ENCODE measurements around the gene ZNF345. TPM values are rescaled to one million over a fixed set of nuclear protein-coding genes. Genes with fewer than 3 reads are reported as not detected.

The ZNF345 gene
- total RNA-seq, 1 donor = 8.3 TPM

- DNase-seq (ENCODE audit: low read depth in 2 of 3, low spot score in 2 of 3) = peak; percentile 77 to 98 (median 98)
Measured at GRCh38 chr19:36915992-36916830, 65.5 kb downstream of the ZNF345 start, which contains the start of the genes ZNF568 and ZNF829. Gene ZNF568 (plus strand): TSS chr19:36916332. CDS start chr19:36922771, 6,439 bp downstream. Gene ZNF829 (minus strand): TSS chr19:36916291. CDS start chr19:36915167, 1,124 bp downstream.

DNA sequence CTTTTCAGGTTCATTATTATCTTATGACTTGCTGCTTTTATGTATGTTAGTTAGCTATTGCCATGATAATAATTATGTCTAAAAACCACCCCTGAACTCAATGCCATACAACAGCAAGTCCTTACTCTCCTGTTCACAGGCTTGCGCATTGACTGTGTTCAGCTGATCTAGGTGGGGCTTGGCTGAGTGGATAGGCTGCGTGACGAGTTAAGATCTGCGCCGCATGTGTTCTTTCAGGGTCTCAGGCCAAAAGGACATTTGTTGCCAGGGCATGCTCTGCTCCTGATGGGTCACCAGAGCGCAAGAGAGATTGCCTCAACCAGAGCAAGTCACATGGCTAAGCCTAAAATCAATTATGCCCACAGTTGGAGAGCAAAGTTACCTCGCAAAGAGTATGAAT is 66.3 kb downstream of the ZNF345 start:
- no peak for DNase-seq (ENCODE audit: low read depth in 2 of 3, low spot score in 2 of 3)

DNA sequence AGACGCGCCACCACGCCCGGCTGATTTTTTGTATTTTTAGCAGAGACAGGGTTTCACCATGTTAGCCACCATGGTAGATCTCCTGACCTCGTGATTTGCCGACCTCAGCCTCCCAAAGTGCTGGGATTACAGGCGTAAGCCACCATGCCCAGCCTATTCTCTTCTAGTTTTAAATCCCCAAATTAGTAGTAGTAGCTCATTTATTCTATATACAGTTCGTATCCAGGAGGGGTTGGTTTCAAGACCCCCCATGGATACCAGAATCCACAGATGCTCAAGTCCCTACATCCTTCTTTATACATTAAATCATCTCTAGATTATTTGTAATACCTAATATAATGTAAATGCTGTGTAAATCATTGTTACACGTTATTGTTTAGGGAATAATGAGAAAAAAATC is 67.4 kb downstream of the ZNF345 start:
- no peak for DNase-seq (ENCODE audit: low read depth in 2 of 3, low spot score in 2 of 3)

Small RNAs within 50 kb of the gene (small RNA-seq; reads per million reads assigned to genes)
- not detected for gene RF00019

Other genes starting within 250 kb of the ZNF345 start
- gene ZNF382, start 245.6 kb upstream of the ZNF345 start, total RNA-seq = 10.5 TPM
- gene ZNF461, start 184.0 kb upstream of the ZNF345 start, total RNA-seq = 3.5 TPM
- 2.4 TPM for gene ZNF567, start 163.3 kb upstream of the ZNF345 start, total RNA-seq
- 5.7 TPM for gene ZNF850, start 78.1 kb upstream of the ZNF345 start, total RNA-seq
- 3.5 TPM for gene ZNF790, start 12.5 kb upstream of the ZNF345 start, total RNA-seq
- 2.2 TPM for gene ZNF829, start 65.4 kb downstream of the ZNF345 start, total RNA-seq
- gene ZNF568, start 65.5 kb downstream of the ZNF345 start, total RNA-seq = 7.8 TPM
- 5.1 TPM for gene ZNF420, start 227.6 kb downstream of the ZNF345 start, total RNA-seq

Measured in hematopoietic multipotent progenitor cell (in vitro differentiated cells).